DOHH2 (cell line): ENCODE data around the gene LYZL1.

Source experiments
- H3F3A ChIP-seq: fragments of 200-600 bp; sonication (generic), shearing (Covaris generic); 2 replicates; pipeline ENCODE4 v1.6.0; 2016; ENCODE audit warnings: antibody characterized with exemption, mild to moderate bottlenecking; ENCODE audit not compliant: control insufficient read depth, insufficient read depth
- H3K27ac ChIP-seq: fragments of 200-600 bp; sonication (generic); 2 replicates; pipeline ENCODE4 v1.5.1; 2014; ENCODE audit warnings: low read depth, mild to moderate bottlenecking, low read length, moderate library complexity
- H3K27me3 ChIP-seq: fragments of 200-600 bp; sonication (generic); 2 replicates; pipeline ENCODE4 v1.6.1; 2014; ENCODE audit warnings: mild to moderate bottlenecking, low read length, mixed read lengths; ENCODE audit not compliant: control insufficient read depth
- H3K36me3 ChIP-seq: fragments of 200-600 bp; sonication (generic); 2 replicates; pipeline ENCODE4 v1.6.1; 2014; ENCODE audit warnings: mild to moderate bottlenecking, low read length, moderate library complexity, mixed read lengths; ENCODE audit not compliant: control insufficient read depth
- H3K4me1 ChIP-seq: fragments of 200-600 bp; sonication (generic); 2 replicates; pipeline ENCODE4 v1.6.1; 2014; ENCODE audit warnings: mild to moderate bottlenecking, low read length, mixed read lengths; ENCODE audit not compliant: control insufficient read depth
- H3K4me2 ChIP-seq: fragments of 200-600 bp; sonication (generic); 2 replicates; pipeline ENCODE4 v1.6.0; 2014; ENCODE audit warnings: mild to moderate bottlenecking, low read length, moderate library complexity
- H3K4me3 ChIP-seq: fragments of 200-600 bp; sonication (generic); 2 replicates; pipeline ENCODE4 v1.5.1; 2014; ENCODE audit warnings: mild to moderate bottlenecking, low read length, mixed read lengths
- H3K79me2 ChIP-seq: fragments of 200-600 bp; sonication (generic); 2 replicates; pipeline ENCODE4 v1.6.1; 2014; ENCODE audit warnings: mild to moderate bottlenecking, low read length, mixed read lengths; ENCODE audit not compliant: control insufficient read depth
- H3K9me2 ChIP-seq: fragments of 200-600 bp; sonication (generic); replicated peaks from 2 replicates; pipeline ENCODE4 v1.6.1; 2014; ENCODE audit warnings: mild to moderate bottlenecking, low read length, mixed read lengths; ENCODE audit not compliant: control insufficient read depth
- H3K9me3 ChIP-seq: fragments of 200-600 bp; sonication (generic); 2 replicates; pipeline ENCODE4 v1.6.1; 2014; ENCODE audit warnings: antibody characterized with exemption, low read length, mixed read lengths; ENCODE audit not compliant: control insufficient read depth, insufficient read depth
- H4K20me1 ChIP-seq: fragments of 200-600 bp; sonication (generic); 2 replicates; pipeline ENCODE4 v1.6.0; 2014; ENCODE audit warnings: low read depth, mild to moderate bottlenecking, antibody characterized with exemption, low read length, moderate library complexity; ENCODE audit not compliant: control insufficient read depth, insufficient read depth
- EZH2phosphoT487 ChIP-seq: fragments of 200-600 bp; sonication (generic); IDR thresholded peaks from 2 replicates; pipeline ENCODE4 v1.6.1; 2017; ENCODE audit warnings: borderline replicate concordance, mild to moderate bottlenecking, antibody characterized with exemption, low read length, moderate library complexity, mixed read lengths
- TF ChIP-seq, protein P1 (sequence below): fragments of 200-600 bp; sonication (generic); IDR thresholded peaks from one replicate; pipeline ENCODE4 v1.5.1; 2014; ENCODE audit warnings: antibody characterized with exemption, mild to moderate bottlenecking, low read depth, low read length; ENCODE audit not compliant: poor library complexity, severe bottlenecking

LYZL1 gene

DNA sequence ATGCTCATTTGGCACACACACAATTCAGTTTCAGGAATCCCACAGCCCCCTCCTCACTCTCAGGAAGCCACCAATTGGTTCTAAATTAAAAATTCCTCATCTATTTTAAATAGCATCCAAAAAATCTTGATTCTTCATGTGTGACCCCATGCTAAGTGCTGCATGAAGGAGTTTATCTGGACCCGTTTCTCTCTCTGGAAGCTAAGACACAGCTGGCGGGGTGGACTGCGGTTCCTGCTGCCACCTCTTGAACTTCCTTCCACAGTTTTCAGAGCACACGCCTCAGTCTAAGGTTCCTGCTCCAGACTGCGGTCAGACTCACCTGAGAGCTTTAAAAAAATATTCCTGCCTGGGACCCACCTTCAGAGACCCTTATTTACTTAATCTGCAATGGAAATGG is 34.5 kb downstream of the LYZL1 start:
- no peaks in the 10 kb centered on the region for H3F3A ChIP-seq
- no peak overlapping the region for H3K27ac ChIP-seq
- no peak overlapping the region for H3K4me3 ChIP-seq
- no peaks in the 10 kb centered on the region for H3K79me2 ChIP-seq
- H3K27me3 ChIP-seq: no peaks in the 10 kb centered on the region
- H4K20me1 ChIP-seq: no peaks in the 10 kb centered on the region
- H3K9me2 ChIP-seq: no peaks in the 10 kb centered on the region
- no peaks in the 10 kb centered on the region for H3K4me1 ChIP-seq
- no peaks in the 10 kb centered on the region for H3K36me3 ChIP-seq
- H3K4me2 ChIP-seq: no peak overlapping the region
- TF ChIP-seq EZH2phosphoT487: no peak
- TF ChIP-seq, protein P1, sequence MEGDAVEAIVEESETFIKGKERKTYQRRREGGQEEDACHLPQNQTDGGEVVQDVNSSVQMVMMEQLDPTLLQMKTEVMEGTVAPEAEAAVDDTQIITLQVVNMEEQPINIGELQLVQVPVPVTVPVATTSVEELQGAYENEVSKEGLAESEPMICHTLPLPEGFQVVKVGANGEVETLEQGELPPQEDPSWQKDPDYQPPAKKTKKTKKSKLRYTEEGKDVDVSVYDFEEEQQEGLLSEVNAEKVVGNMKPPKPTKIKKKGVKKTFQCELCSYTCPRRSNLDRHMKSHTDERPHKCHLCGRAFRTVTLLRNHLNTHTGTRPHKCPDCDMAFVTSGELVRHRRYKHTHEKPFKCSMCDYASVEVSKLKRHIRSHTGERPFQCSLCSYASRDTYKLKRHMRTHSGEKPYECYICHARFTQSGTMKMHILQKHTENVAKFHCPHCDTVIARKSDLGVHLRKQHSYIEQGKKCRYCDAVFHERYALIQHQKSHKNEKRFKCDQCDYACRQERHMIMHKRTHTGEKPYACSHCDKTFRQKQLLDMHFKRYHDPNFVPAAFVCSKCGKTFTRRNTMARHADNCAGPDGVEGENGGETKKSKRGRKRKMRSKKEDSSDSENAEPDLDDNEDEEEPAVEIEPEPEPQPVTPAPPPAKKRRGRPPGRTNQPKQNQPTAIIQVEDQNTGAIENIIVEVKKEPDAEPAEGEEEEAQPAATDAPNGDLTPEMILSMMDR: no peak
- H3K9me3 ChIP-seq: no peaks in the 10 kb centered on the region

DNA sequence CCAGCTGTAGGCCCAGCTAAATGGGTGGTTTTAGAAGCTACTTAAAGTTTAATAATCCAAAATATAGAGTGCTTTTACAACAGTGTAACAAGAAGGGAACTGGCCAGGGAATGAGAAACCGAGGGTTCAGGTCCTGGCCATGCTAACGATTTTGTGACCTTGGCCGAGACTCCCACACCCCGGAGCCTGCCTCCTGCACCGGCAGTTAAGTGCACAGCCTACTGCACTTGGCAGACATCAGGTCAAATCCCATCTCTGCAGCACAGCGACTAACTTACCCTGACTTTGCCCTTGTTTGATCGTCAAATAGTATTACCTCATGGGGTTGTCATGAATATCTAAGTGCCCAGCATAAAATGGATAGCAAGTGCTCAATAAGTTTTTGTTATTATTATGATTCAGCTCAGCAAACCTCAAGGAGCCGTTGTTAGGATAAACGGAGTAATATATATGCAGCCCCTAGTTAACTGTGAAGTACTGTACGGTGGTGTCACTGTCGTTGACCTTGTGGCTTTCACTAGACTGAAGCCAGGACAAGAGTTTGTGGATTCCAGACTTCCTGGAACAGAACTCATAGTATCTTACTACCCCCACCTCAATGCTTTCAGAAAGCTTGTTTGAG is 35.5 kb downstream of the LYZL1 start:
- H3K79me2 ChIP-seq: no peaks in the 10 kb centered on the region
- no peaks in the 10 kb centered on the region for H3K9me2 ChIP-seq
- H3K27ac ChIP-seq: no peak overlapping the region
- no peaks in the 10 kb centered on the region for H3K4me1 ChIP-seq
- H3K9me3 ChIP-seq: no peaks in the 10 kb centered on the region
- no peak overlapping the region for H3K4me3 ChIP-seq
- TF ChIP-seq, protein P1: no peak
- no peak for TF ChIP-seq EZH2phosphoT487
- no peaks in the 10 kb centered on the region for H3K27me3 ChIP-seq
- H3K36me3 ChIP-seq: no peaks in the 10 kb centered on the region
- no peaks in the 10 kb centered on the region for H4K20me1 ChIP-seq
- no peaks in the 10 kb centered on the region for H3F3A ChIP-seq
- no peak overlapping the region for H3K4me2 ChIP-seq

DNA sequence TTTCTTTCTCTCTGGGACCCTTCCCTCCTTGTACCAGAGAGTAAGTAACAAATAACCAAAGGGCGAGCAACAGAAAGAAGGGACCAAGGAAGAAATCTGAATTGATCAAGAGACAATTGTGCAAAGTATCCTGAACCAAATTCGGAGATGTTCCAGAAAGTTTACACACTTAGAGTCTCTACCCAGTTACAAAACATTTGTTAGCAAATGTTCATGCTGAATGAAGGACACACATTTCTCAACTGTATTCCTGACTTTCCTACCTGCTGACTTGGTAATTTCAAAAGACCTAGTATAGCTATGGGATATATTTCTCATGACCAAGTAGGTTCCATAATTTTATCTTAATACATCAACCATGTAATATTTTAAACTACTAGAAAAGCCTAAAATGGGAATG is 37.4 kb downstream of the LYZL1 start:
- H3F3A ChIP-seq: no peaks in the 10 kb centered on the region
- H4K20me1 ChIP-seq: no peaks in the 10 kb centered on the region
- H3K27me3 ChIP-seq: no peaks in the 10 kb centered on the region
- no peaks in the 10 kb centered on the region for H3K36me3 ChIP-seq
- H3K9me2 ChIP-seq: no peaks in the 10 kb centered on the region
- H3K79me2 ChIP-seq: no peaks in the 10 kb centered on the region
- no peak overlapping the region for H3K27ac ChIP-seq
- H3K9me3 ChIP-seq: no peaks in the 10 kb centered on the region
- no peak overlapping the region for H3K4me2 ChIP-seq
- H3K4me1 ChIP-seq: no peaks in the 10 kb centered on the region
- TF ChIP-seq, protein P1: no peak
- no peak for TF ChIP-seq EZH2phosphoT487
- no peak overlapping the region for H3K4me3 ChIP-seq
